ENCODE results near the gene MRPL17. TPM values are rescaled to one million over a fixed set of nuclear protein-coding genes. Genes with fewer than 3 reads are reported as not detected.
A peak's percentile ranks its signal among the peaks of the same experiment; 100 is the strongest.

The MRPL17 gene
- total RNA-seq, 4 donors from 2014 or later, result 30.6 to 452 (median 55.0) TPM

DNA sequence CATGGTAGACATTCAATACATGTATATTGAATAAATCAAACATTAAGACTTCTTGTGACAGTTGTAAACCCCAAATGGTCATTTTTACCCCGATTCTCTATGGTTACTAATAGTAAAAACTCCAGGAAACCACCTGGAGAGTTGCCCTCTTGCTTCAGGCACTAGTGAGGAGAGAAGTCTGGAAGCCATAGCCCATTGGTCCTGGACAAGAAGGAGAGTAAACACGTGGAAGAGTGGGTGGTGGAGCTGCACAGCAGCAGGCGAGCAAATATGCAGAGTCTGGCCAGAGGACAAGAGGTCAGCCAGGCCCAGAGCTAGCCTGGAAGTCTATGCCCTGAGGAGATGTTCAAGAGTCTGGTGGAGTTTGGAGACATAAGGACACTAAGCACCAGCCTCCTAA, 45.3 kb downstream of the MRPL17 start:
- H3K4me3 ChIP-seq, result no peak overlapping the region
- H3K27ac ChIP-seq, result peak overlapping the region; percentile 55 to 73
- no peaks in the 10 kb centered on the region for H3K36me3 ChIP-seq
- no peaks in the 10 kb centered on the region for H3K9me3 ChIP-seq
- TF ChIP-seq, protein P1, sequence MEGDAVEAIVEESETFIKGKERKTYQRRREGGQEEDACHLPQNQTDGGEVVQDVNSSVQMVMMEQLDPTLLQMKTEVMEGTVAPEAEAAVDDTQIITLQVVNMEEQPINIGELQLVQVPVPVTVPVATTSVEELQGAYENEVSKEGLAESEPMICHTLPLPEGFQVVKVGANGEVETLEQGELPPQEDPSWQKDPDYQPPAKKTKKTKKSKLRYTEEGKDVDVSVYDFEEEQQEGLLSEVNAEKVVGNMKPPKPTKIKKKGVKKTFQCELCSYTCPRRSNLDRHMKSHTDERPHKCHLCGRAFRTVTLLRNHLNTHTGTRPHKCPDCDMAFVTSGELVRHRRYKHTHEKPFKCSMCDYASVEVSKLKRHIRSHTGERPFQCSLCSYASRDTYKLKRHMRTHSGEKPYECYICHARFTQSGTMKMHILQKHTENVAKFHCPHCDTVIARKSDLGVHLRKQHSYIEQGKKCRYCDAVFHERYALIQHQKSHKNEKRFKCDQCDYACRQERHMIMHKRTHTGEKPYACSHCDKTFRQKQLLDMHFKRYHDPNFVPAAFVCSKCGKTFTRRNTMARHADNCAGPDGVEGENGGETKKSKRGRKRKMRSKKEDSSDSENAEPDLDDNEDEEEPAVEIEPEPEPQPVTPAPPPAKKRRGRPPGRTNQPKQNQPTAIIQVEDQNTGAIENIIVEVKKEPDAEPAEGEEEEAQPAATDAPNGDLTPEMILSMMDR (IDR thresholded peaks at IDR 0.05), result no peak
- no peak for TF ChIP-seq POLR2A (IDR thresholded peaks at IDR 0.05)
- H3K27me3 ChIP-seq, result no peaks in the 10 kb centered on the region
- intact Hi-C loops (cut with DNase I; ENCODE audit: low total_unique reads), result no loop called here
- DNase-seq, result peak; percentile 66 to 67
- H3K4me1 ChIP-seq, result peaks cover 18% of the 10 kb centered on the region in 2 donors

GRCh38 chr11:6636480-6636879, 46.7 kb downstream of the MRPL17 start:
- intact Hi-C loops (cut with DNase I; ENCODE audit: low total_unique reads), result no loop called here
- TF ChIP-seq, protein P1 (IDR thresholded peaks at IDR 0.05), result no peak
- no peak for TF ChIP-seq POLR2A (IDR thresholded peaks at IDR 0.05)
- Histone ChIP-seq H3K27ac (peak overlapping the region; percentile 63 to 65), H3K9me3 (no peaks in the 10 kb centered on the region), H3K36me3 (no peaks in the 10 kb centered on the region), H3K4me1 (peaks cover 18% of the 10 kb centered on the region in 2 donors), H3K4me3 (no peak overlapping the region), H3K27me3 (no peaks in the 10 kb centered on the region)
- no peak for DNase-seq

- Histone ChIP-seq H3K4me3 (no peak overlapping the region), H3K4me1 (peaks cover 18% of the 10 kb centered on the region in 2 donors), H3K36me3 (no peaks in the 10 kb centered on the region), H3K27ac (peak overlapping the region; percentile 63 to 65), H3K9me3 (no peaks in the 10 kb centered on the region), H3K27me3 (no peaks in the 10 kb centered on the region)
- TF ChIP-seq, protein P1 (IDR thresholded peaks at IDR 0.05), result no peak
- no peak for TF ChIP-seq POLR2A (IDR thresholded peaks at IDR 0.05)
- intact Hi-C loops (cut with DNase I; ENCODE audit: low total_unique reads), result no loop called here
- DNase-seq, result peak; percentile 65 to 78
These were observed 47.8 kb downstream of the MRPL17 start for GRCh38 chr11:6635082-6635932.

GRCh38 chr11:6634534-6634933, 48.6 kb downstream of the MRPL17 start:
- Histone ChIP-seq H3K36me3 (no peaks in the 10 kb centered on the region), H3K27me3 (no peaks in the 10 kb centered on the region), H3K9me3 (no peaks in the 10 kb centered on the region), H3K4me1 (peaks cover 15 to 18% of the 10 kb centered on the region in 2 donors), H3K4me3 (no peak overlapping the region), H3K27ac (peak overlapping the region; percentile 63 to 65)
- intact Hi-C loops (cut with DNase I; ENCODE audit: low total_unique reads), result no loop called here
- no peak for TF ChIP-seq POLR2A (IDR thresholded peaks at IDR 0.05)
- TF ChIP-seq, protein P1 (IDR thresholded peaks at IDR 0.05), result no peak
- no peak for DNase-seq
